Measurements from ENCODE around the gene LCP2. TPM values are rescaled to one million over a fixed set of nuclear protein-coding genes. Genes with fewer than 3 reads are reported as not detected.
A peak's percentile ranks its signal among the peaks of the same experiment; 100 is the strongest.

LCP2 gene
- total and polyA plus RNA-seq, 3 experiments from 2014 or later = 219 to 288 (median 224) TPM

GRCh38 chr5:170275376-170275994 is 22.1 kb downstream of the LCP2 start:
- DNase-seq = peak; percentile 41 to 75 (median 62)
- Histone ChIP-seq H3K27me3 (ENCODE audit: insufficient read depth, low read length, poor library complexity, severe bottlenecking) (no peaks in the 10 kb centered on the region), H3K36me3 (ENCODE audit: insufficient read depth, low read length) (peaks cover 44% of the 10 kb centered on the region), H3K9me3 (ENCODE audit: low read length) (no peaks in the 10 kb centered on the region), H3K27ac (ENCODE audit: low read depth, low read length) (peak overlapping the region; percentile 33), H3K4me1 (ENCODE audit: insufficient read depth, low read length) (peaks cover 92% of the 10 kb centered on the region), H3K4me3 (ENCODE audit: low read length) (peak overlapping the region; percentile 15)
- Mint-ChIP-seq H3K27me3 (peaks cover 0 to 1% of the 10 kb centered on the region in 2 donors), H3K4me1 (peaks cover 92 to 98% (median 98%) of the 10 kb centered on the region in 3 donors), H3K36me3 (peaks cover 21 to 74% (median 41%) of the 10 kb centered on the region in 3 donors), H3K4me3 (peak overlapping the region; percentile 76 to 91 (median 85)), H3K27ac (peak overlapping the region; percentile 95 to 99 (median 99)), H3K9me3 (no peaks in the 10 kb centered on the region)
- CTCF ChIA-PET = interaction anchor here (1.4 to 10.1 kb wide), 9 partner anchors 7 to 65 kb away, joined by 5 to 292 read pairs (median 17); partner anchors contain the start of gene LCP2
- POLR2A ChIA-PET = interaction anchor here (1.4 to 14.5 kb wide), 6 partner anchors 8 to 63 kb away, joined by 3 to 290 read pairs (median 22); partner anchors contain the start of gene LCP2

GRCh38 chr5:170273968-170274710 is 23.4 kb downstream of the LCP2 start:
- peaks cover 0 to 1% of the 10 kb centered on the region in 2 donors for H3K27me3 Mint-ChIP-seq
- no peaks in the 10 kb centered on the region for H3K9me3 Mint-ChIP-seq
- Histone ChIP-seq H3K27me3 (ENCODE audit: insufficient read depth, low read length, poor library complexity, severe bottlenecking) (no peaks in the 10 kb centered on the region), H3K27ac (ENCODE audit: low read depth, low read length) (no peak overlapping the region), H3K9me3 (ENCODE audit: low read length) (no peaks in the 10 kb centered on the region), H3K4me3 (ENCODE audit: low read length) (no peak overlapping the region), H3K4me1 (ENCODE audit: insufficient read depth, low read length) (peaks cover 92% of the 10 kb centered on the region), H3K36me3 (ENCODE audit: insufficient read depth, low read length) (peaks cover 56% of the 10 kb centered on the region)
- H3K27ac Mint-ChIP-seq = peak overlapping the region; percentile 95 to 99 (median 99)
- peak overlapping the region; percentile 69 to 91 (median 79) for H3K4me3 Mint-ChIP-seq
- CTCF ChIA-PET = interaction anchor here (0.5 to 10.1 kb wide), 16 partner anchors 8 to 74 kb away, joined by 3 to 292 read pairs (median 9); partner anchors contain the start of gene LCP2
- H3K36me3 Mint-ChIP-seq = peaks cover 25 to 75% (median 50%) of the 10 kb centered on the region in 3 donors
- peaks cover 92 to 98% (median 98%) of the 10 kb centered on the region in 3 donors for H3K4me1 Mint-ChIP-seq
- peak in 4 of 5 donors; percentile 42 to 88 (median 72) for DNase-seq
- POLR2A ChIA-PET = interaction anchor here (0.8 to 14.5 kb wide), 9 partner anchors 9 to 65 kb away, joined by 3 to 290 read pairs (median 12); partner anchors contain the start of gene LCP2

- POLR2A ChIA-PET = interaction anchor here (0.5 to 14.5 kb wide), 4 partner anchors 13 to 1145 kb away, joined by 3 to 290 read pairs (median 16); partner anchors contain the start of gene LCP2
- no peaks in the 10 kb centered on the region for H3K9me3 ChIP-seq (ENCODE audit: low read length)
- peak overlapping the region; percentile 89 to 99 (median 94) for H3K27ac Mint-ChIP-seq
- peaks cover 25 to 95% (median 42%) of the 10 kb centered on the region in 3 donors for H3K36me3 Mint-ChIP-seq
- peak overlapping the region; percentile 21 for H3K27ac ChIP-seq (ENCODE audit: low read depth, low read length)
- peaks cover 81% of the 10 kb centered on the region for H3K36me3 ChIP-seq (ENCODE audit: insufficient read depth, low read length)
- no peaks in the 10 kb centered on the region for H3K27me3 ChIP-seq (ENCODE audit: insufficient read depth, low read length, poor library complexity, severe bottlenecking)
- peak overlapping the region; percentile 47 to 87 (median 66) for H3K4me3 Mint-ChIP-seq
- no peak overlapping the region for H3K4me3 ChIP-seq (ENCODE audit: low read length)
- H3K4me1 Mint-ChIP-seq = peaks cover 90 to 99% (median 98%) of the 10 kb centered on the region in 3 donors
- DNase-seq = no peak
- peaks cover 0 to 3% of the 10 kb centered on the region in 2 donors for H3K27me3 Mint-ChIP-seq
- H3K4me1 ChIP-seq (ENCODE audit: insufficient read depth, low read length) = peaks cover 96% of the 10 kb centered on the region
- no peaks in the 10 kb centered on the region for H3K9me3 Mint-ChIP-seq
- CTCF ChIA-PET = interaction anchor here (1.1 to 10.1 kb wide), 6 partner anchors 12 to 70 kb away, joined by 3 to 292 read pairs (median 94); partner anchors contain the start of gene LCP2
Observed at GRCh38 chr5:170270293-170271069, 27.1 kb downstream of the LCP2 start.

GRCh38 chr5:170269579-170269978 is 28.0 kb downstream of the LCP2 start:
- Histone ChIP-seq H3K4me1 (ENCODE audit: insufficient read depth, low read length) (peaks cover 89% of the 10 kb centered on the region), H3K36me3 (ENCODE audit: insufficient read depth, low read length) (peaks cover 74% of the 10 kb centered on the region), H3K27me3 (ENCODE audit: insufficient read depth, low read length, poor library complexity, severe bottlenecking) (no peaks in the 10 kb centered on the region), H3K9me3 (ENCODE audit: low read length) (no peaks in the 10 kb centered on the region), H3K4me3 (ENCODE audit: low read length) (no peak overlapping the region), H3K27ac (ENCODE audit: low read depth, low read length) (peak overlapping the region; percentile 25)
- DNase-seq = peak in 4 of 5 donors; percentile 37 to 83 (median 45)
- H3K4me3 Mint-ChIP-seq = peak overlapping the region; percentile 58 to 83 (median 79)
- ChIA-PET POLR2A (interaction anchor here (0.8 to 1.9 kb wide), 4 partner anchors 9 to 62 kb away, joined by 3 to 9 read pairs (median 6); no protein-coding TSS in a partner anchor), CTCF (interaction anchor here (1.1 to 6.7 kb wide), 8 partner anchors 10 to 70 kb away, joined by 3 to 182 read pairs (median 40); partner anchors contain the start of gene LCP2)
- peak overlapping the region; percentile 91 to 99 (median 96) for H3K27ac Mint-ChIP-seq
- H3K27me3 Mint-ChIP-seq = peaks cover 0 to 3% of the 10 kb centered on the region in 2 donors
- H3K36me3 Mint-ChIP-seq = peaks cover 19 to 94% (median 36%) of the 10 kb centered on the region in 3 donors
- H3K4me1 Mint-ChIP-seq = peaks cover 86 to 97% (median 92%) of the 10 kb centered on the region in 3 donors
- no peaks in the 10 kb centered on the region for H3K9me3 Mint-ChIP-seq

GRCh38 chr5:170268884-170269283 is 28.7 kb downstream of the LCP2 start:
- Mint-ChIP-seq H3K36me3 (peaks cover 12 to 94% (median 32%) of the 10 kb centered on the region in 3 donors), H3K27me3 (peaks cover 0 to 2% of the 10 kb centered on the region in 2 donors), H3K27ac (peak overlapping the region; percentile 91 to 99 (median 96)), H3K4me3 (peak overlapping the region; percentile 62 to 83 (median 79)), H3K4me1 (peaks cover 86 to 97% (median 92%) of the 10 kb centered on the region in 3 donors), H3K9me3 (no peaks in the 10 kb centered on the region)
- Histone ChIP-seq H3K36me3 (ENCODE audit: insufficient read depth, low read length) (peaks cover 74% of the 10 kb centered on the region), H3K9me3 (ENCODE audit: low read length) (no peaks in the 10 kb centered on the region), H3K4me1 (ENCODE audit: insufficient read depth, low read length) (peaks cover 89% of the 10 kb centered on the region), H3K27ac (ENCODE audit: low read depth, low read length) (no peak overlapping the region), H3K4me3 (ENCODE audit: low read length) (no peak overlapping the region), H3K27me3 (ENCODE audit: insufficient read depth, low read length, poor library complexity, severe bottlenecking) (no peaks in the 10 kb centered on the region)
- POLR2A ChIA-PET = interaction anchor here (0.6 to 1.9 kb wide), 8 partner anchors 10 to 65 kb away, joined by 3 to 10 read pairs (median 6); no protein-coding TSS in a partner anchor
- CTCF ChIA-PET = interaction anchor here (0.8 to 6.7 kb wide), 10 partner anchors 7 to 70 kb away, joined by 3 to 182 read pairs (median 37); partner anchors contain the start of gene LCP2
- no peak for DNase-seq

GRCh38 chr5:170268153-170268689 is 29.4 kb downstream of the LCP2 start:
- peaks cover 0 to 2% of the 10 kb centered on the region in 2 donors for H3K27me3 Mint-ChIP-seq
- no peaks in the 10 kb centered on the region for H3K27me3 ChIP-seq (ENCODE audit: insufficient read depth, low read length, poor library complexity, severe bottlenecking)
- POLR2A ChIA-PET = interaction anchor here (0.6 to 2.9 kb wide), 9 partner anchors 11 to 70 kb away, joined by 5 to 11 read pairs (median 8); no protein-coding TSS in a partner anchor
- CTCF ChIA-PET = interaction anchor here (0.7 to 6.7 kb wide), 17 partner anchors 7 to 71 kb away, joined by 3 to 182 read pairs (median 4); partner anchors contain the start of gene LCP2
- H3K36me3 ChIP-seq (ENCODE audit: insufficient read depth, low read length) = peaks cover 74% of the 10 kb centered on the region
- peaks cover 86 to 97% (median 92%) of the 10 kb centered on the region in 3 donors for H3K4me1 Mint-ChIP-seq
- H3K4me3 ChIP-seq (ENCODE audit: low read length) = no peak overlapping the region
- peaks cover 11 to 94% (median 29%) of the 10 kb centered on the region in 3 donors for H3K36me3 Mint-ChIP-seq
- peaks cover 89% of the 10 kb centered on the region for H3K4me1 ChIP-seq (ENCODE audit: insufficient read depth, low read length)
- H3K9me3 Mint-ChIP-seq = no peaks in the 10 kb centered on the region
- H3K4me3 Mint-ChIP-seq = peak overlapping the region; percentile 64 to 83 (median 79)
- H3K27ac ChIP-seq (ENCODE audit: low read depth, low read length) = no peak overlapping the region
- H3K27ac Mint-ChIP-seq = peak overlapping the region; percentile 93 to 99 (median 96)
- H3K9me3 ChIP-seq (ENCODE audit: low read length) = no peaks in the 10 kb centered on the region
- no peak for DNase-seq

Measured in CD8-positive, alpha-beta memory T cell (primary cell).